ENCODE results near the gene ZDHHC3.

ZDHHC3 gene

GRCh38 chr3:44899683-44900367 is 76.1 kb downstream of the ZDHHC3 start:
- DNase-seq (ENCODE audit: low read depth in 1 of 2, low spot score in 1 of 2): no peak

DNA sequence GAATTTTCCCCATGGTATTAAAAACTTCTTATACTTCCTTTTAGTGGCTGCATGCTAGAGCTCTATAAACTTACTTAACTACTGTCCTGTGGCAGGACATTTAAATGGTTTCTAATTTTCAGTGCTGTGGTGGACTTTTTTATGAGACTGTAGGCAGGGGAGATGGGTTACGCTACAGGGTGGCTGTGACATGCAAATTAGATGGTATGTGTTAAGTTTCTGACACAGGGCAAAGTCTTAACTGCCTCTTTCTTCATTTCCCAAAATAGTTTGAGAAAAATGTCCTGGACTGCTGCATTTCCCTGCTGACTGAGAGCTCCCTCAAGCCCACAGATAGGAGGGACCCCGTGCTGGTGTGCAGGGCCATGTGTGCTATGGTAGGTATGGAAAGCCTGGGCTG is 79.5 kb downstream of the ZDHHC3 start:
- no peak for DNase-seq (ENCODE audit: low read depth in 1 of 2, low spot score in 1 of 2)

GRCh38 chr3:44894485-44894884 is 81.5 kb downstream of the ZDHHC3 start:
- no peak for DNase-seq (ENCODE audit: low read depth in 1 of 2, low spot score in 1 of 2)

GRCh38 chr3:44893097-44893496 is 82.9 kb downstream of the ZDHHC3 start:
- DNase-seq (ENCODE audit: low read depth in 1 of 2, low spot score in 1 of 2): no peak

- DNase-seq (ENCODE audit: low read depth in 1 of 2, low spot score in 1 of 2): no peak
These were observed 83.3 kb downstream of the ZDHHC3 start for GRCh38 chr3:44892689-44893088.

GRCh38 chr3:44890852-44891251 is 85.1 kb downstream of the ZDHHC3 start:
- DNase-seq (ENCODE audit: low read depth in 1 of 2, low spot score in 1 of 2): no peak

DNA sequence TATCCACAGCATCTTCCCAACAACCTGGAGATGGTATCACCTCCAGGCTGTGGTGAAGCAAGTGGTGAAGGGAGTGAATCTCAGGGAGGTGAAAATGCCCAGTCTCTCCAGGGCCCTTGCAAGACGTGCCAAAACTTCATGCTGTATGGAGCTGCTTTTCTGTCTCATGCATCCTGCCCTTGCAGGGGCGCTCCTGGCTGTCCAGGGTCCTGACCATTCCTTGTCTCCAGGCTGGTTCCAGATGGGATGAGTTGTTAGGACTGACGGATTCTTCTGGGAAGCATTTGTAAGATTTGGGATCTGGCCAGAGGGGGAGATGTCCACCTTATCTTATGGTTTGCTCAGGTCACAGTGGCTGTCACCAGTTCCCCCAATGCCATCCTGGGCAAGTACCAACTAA is 85.7 kb downstream of the ZDHHC3 start:
- DNase-seq (ENCODE audit: low read depth in 1 of 2, low spot score in 1 of 2): no peak

- no peak for DNase-seq (ENCODE audit: low read depth in 1 of 2, low spot score in 1 of 2)
These were observed 88.9 kb downstream of the ZDHHC3 start for GRCh38 chr3:44887101-44887500.

GRCh38 chr3:44886561-44886960 is 89.4 kb downstream of the ZDHHC3 start:
- DNase-seq (ENCODE audit: low read depth in 1 of 2, low spot score in 1 of 2): no peak

GRCh38 chr3:44885618-44886017 is 90.4 kb downstream of the ZDHHC3 start:
- no peak for DNase-seq (ENCODE audit: low read depth in 1 of 2, low spot score in 1 of 2)

DNA sequence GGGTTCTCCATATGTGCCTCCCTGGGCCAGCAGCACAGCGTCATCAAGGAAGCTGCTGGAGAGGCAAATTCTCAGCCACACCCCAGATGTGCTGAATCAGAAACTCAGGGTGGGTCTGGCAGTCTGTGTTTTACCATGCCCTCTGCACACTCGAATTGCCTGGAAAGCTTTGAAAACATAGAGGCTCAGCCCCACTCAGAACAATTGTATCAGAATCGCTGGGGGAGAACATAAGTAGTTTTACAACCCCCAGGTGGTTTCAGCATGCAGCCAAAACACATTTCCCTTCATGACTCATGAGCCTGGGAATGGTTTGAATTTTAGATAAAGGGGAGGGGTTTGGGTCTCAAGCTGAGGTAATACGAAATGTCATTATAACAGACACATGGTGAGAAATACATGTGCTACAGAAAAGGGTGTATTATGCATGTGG is 92.0 kb downstream of the ZDHHC3 start:
- no peak for DNase-seq (ENCODE audit: low read depth in 1 of 2, low spot score in 1 of 2)

DNA sequence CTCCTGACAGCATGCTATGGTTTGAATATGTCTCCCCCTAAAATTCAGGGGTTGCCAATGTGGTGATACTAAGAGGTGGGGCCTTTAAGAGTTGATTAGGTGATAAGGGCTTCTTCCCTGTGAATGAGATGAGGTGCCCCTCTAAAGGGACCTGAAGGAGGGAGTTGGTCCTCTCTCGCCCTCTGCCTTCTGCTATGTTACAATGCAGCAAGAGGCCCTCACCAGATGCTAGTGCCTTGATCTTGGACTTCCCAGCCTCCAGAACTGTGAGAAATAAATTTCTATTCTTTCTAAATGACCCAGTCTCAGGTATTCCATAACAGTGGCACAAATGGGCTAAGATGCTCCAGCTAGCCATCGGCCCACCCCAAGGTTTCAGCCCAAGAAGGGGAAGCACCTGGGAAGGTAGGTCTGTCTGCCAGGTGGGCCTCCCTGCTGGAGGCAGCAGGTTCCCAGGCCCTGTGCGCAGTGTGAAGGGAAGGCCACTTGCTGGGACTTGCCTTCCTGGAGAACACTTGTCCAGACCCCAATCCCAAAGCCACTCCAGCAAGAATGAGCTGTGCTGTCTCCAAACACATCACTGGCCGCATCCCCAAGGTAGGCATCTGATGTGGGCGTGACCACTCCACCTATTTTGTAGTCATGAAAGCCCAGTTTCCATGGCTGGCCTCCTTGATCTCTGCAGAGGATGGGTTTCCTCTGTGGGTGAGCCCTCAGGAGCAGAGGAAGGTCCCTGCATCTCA is 92.6 kb downstream of the ZDHHC3 start:
- DNase-seq (ENCODE audit: low read depth in 1 of 2, low spot score in 1 of 2): no peak

DNA sequence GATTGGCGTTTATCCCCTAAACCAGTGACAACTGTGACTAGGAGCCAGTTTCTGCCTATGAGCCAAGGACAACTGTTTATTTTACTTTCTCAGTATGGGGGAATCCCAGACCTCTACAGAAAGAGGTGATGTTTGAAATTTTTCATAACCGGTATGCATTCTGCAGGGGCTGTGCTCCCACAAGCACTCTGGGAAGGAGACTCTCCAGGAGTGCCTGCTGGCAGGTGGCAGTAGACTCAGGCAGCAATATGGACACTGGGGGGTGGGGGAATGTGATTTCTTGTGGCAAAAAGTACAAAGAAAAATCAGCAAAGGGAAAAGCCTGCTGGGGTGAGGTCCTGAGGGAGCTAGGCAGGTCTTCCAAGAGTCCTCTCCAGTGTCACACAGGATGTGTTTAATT is 95.7 kb downstream of the ZDHHC3 start:
- DNase-seq (ENCODE audit: low read depth in 1 of 2, low spot score in 1 of 2): no peak

- DNase-seq (ENCODE audit: low read depth in 1 of 2, low spot score in 1 of 2): no peak
These were observed 98.6 kb downstream of the ZDHHC3 start for GRCh38 chr3:44877333-44877732.

DNA sequence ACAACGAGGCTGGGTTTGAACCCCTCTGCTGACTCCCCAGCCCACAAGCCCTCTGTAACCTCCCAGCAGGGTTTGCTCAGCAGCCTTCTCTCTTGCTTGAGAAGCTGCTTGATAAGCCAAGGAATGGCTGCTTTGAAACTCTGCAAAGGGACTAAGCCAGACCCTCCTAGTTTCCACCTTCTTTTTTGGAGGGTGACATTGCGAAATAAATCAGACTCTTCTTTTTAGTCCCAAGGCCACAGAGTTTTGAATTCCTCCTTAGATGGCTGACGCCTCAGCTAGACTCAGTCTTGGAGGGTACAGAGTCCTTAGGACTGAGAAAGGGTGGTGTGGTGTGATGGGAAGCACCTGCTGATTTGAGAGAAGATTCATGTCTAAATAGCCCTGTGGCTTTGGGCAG is 100.4 kb downstream of the ZDHHC3 start:
- no peak for DNase-seq (ENCODE audit: low read depth in 1 of 2, low spot score in 1 of 2)

Measured in activated CD4-positive, alpha-beta T cell treated with anti-CD3 and anti-CD28 coated beads, Interleukin-2, amount 50 U/mL, for 24 hours (primary cell).